Activated CD4-positive, alpha-beta memory T cell treated with anti-CD3 and anti-CD28 coated beads for 36 hours (primary cell): ENCODE results near the gene ZNF444. TPM values are rescaled to one million over a fixed set of nuclear protein-coding genes. Genes with fewer than 3 reads are reported as not detected.
"Not testable (repeated sequence)": the region's sequence is repeated elsewhere in the genome, so short reads cannot be mapped to it uniquely, and the experiment has no call there.

Experiments used
- CTCF ChIA-PET: fragments of 350-600 bp; sonication (Branson Sonifier 250); formaldehyde crosslinking; loops from one replicate; lab custom pipeline; 2021; ENCODE audit warnings: antibody characterized with exemption, inconsistent platforms; lab: Charles Lee
- POLR2A ChIA-PET: fragments of 350-600 bp; sonication (Branson Sonifier 250); formaldehyde crosslinking; loops from one replicate; lab custom pipeline; 2021; ENCODE audit warnings: antibody characterized with exemption; lab: Charles Lee
- DNase-seq: peaks from one replicate; pipeline ENCODE4 v3.0.0-alpha.2; 2020
- H3K27ac Mint-ChIP-seq: one replicate; pipeline ENCODE4 v1.8.0; 2021; ENCODE audit warnings: mixed read lengths
- H3K27me3 Mint-ChIP-seq: one replicate; pipeline ENCODE4 v1.8.0; 2021; ENCODE audit warnings: mixed read lengths
- H3K36me3 Mint-ChIP-seq: one replicate; pipeline ENCODE4 v1.8.0; 2021; ENCODE audit warnings: mixed read lengths
- H3K4me1 Mint-ChIP-seq: one replicate; pipeline ENCODE4 v1.8.0; 2021; ENCODE audit warnings: low read depth, mixed read lengths
- H3K4me3 Mint-ChIP-seq: one replicate; pipeline ENCODE4 v1.8.0; 2021; ENCODE audit warnings: mild to moderate bottlenecking, mixed read lengths
- H3K9me3 Mint-ChIP-seq: one replicate; pipeline ENCODE4 v1.8.0; 2021; ENCODE audit warnings: mixed read lengths
- intact Hi-C: fragments of 100-400 bp; cut with micrococcal nuclease; formaldehyde crosslinking; loops from one replicate; pipeline ENCODE4 v1.15.1; 2023
- total RNA-seq, 2 experiments: library from RNA; stranded (reverse); gene quantifications; one replicate each; pipeline ENCODE4 v1.2.3, GENCODE V29; 2021

The ZNF444 gene
- total RNA-seq, 2 experiments from 2014 or later = 23.1 to 26.1 TPM

- no peak overlapping the region for H3K4me3 Mint-ChIP-seq
Observed at GRCh38 chr19:56142897-56143434, 1.9 kb downstream of the ZNF444 start.

DNA sequence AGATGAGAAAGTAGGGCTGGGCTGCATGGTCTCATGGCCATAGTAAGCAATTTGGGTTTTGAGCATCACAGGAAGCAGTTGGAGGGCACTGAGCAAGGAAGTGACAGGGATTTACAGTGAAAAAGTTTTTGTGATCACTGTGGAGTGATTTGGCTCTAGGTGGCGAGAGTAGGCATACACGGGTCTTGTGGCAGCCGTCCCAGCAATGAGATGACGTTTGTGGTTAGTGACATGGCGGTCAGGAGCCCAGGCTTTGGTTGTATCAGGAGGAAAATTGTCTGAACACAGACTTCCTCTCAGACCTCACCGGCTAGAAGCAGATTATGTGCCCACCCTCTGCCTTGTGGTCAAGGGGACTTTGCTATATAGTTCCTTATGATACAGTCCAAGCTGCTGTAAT is 3.3 kb downstream of the ZNF444 start:
- intact Hi-C loops = loop anchor here (5.0 kb wide), 2 partner anchors 37 to 248 kb away; partner anchors contain the start of gene ZNF582
- CTCF ChIA-PET = no interaction called here
- Mint-ChIP-seq H3K36me3 (peaks cover 9% of the 10 kb centered on the region), H3K4me3 (no peak overlapping the region), H3K9me3 (no peaks in the 10 kb centered on the region), H3K27ac (no peak overlapping the region), H3K27me3 (no peaks in the 10 kb centered on the region), H3K4me1 (peaks cover 31% of the 10 kb centered on the region)
- POLR2A ChIA-PET = interaction anchor here (1.0 kb wide), 1 partner anchor 24 kb away, joined by 4 read pairs; the partner anchor contains the start of gene ZNF787
- no peak for DNase-seq

More at GRCh38 chr19:56142897-56143434, 1.9 kb downstream of the ZNF444 start:
- no peak for DNase-seq
- Mint-ChIP-seq H3K36me3 (peaks cover 1% of the 10 kb centered on the region), H3K27me3 (no peaks in the 10 kb centered on the region), H3K4me1 (peaks cover 31% of the 10 kb centered on the region), H3K9me3 (no peaks in the 10 kb centered on the region), H3K27ac (no peak overlapping the region)
- intact Hi-C loops = loop anchor here (5.0 kb wide), 2 partner anchors 36 to 249 kb away; partner anchors contain the start of gene ZNF582
- POLR2A ChIA-PET = no interaction called here
- CTCF ChIA-PET = no interaction called here

GRCh38 chr19:56144831-56145230 is 3.7 kb downstream of the ZNF444 start:
- CTCF ChIA-PET = no interaction called here
- H3K9me3 Mint-ChIP-seq = no peaks in the 10 kb centered on the region
- no peak overlapping the region for H3K27ac Mint-ChIP-seq
- H3K36me3 Mint-ChIP-seq = peaks cover 11% of the 10 kb centered on the region
- DNase-seq = no peak
- POLR2A ChIA-PET = interaction anchor here (1.0 kb wide), 1 partner anchor 24 kb away, joined by 4 read pairs; the partner anchor contains the start of gene ZNF787
- H3K4me1 Mint-ChIP-seq = peaks cover 30% of the 10 kb centered on the region
- H3K27me3 Mint-ChIP-seq = no peaks in the 10 kb centered on the region
- no peak overlapping the region for H3K4me3 Mint-ChIP-seq
- intact Hi-C loops = loop anchor here (5.0 kb wide), 2 partner anchors 38 to 247 kb away; partner anchors contain the start of gene ZNF582

GRCh38 chr19:56145698-56146097 is 4.6 kb downstream of the ZNF444 start:
- intact Hi-C loops = no loop called here
- Mint-ChIP-seq H3K9me3 (no peaks in the 10 kb centered on the region), H3K4me3 (no peak overlapping the region), H3K4me1 (peaks cover 22% of the 10 kb centered on the region), H3K27ac (no peak overlapping the region), H3K36me3 (peaks cover 15% of the 10 kb centered on the region), H3K27me3 (no peaks in the 10 kb centered on the region)
- ChIA-PET CTCF (no interaction called here), POLR2A (no interaction called here)
- no peak for DNase-seq

DNA sequence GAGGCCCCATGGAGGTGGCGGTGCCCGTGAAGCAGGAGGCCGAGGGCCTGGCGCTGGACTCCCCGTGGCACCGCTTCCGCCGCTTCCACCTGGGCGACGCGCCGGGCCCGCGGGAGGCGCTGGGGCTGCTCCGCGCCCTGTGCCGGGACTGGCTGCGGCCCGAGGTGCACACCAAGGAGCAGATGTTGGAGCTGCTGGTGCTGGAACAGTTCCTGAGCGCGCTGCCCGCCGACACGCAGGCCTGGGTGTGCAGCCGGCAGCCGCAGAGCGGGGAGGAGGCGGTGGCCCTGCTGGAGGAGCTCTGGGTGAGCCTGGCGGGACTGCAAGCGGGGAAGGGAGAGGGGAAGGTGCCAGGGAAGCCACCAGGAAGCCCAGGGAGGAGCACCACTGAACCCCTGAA is 5.8 kb downstream of the ZNF444 start:
- no peaks in the 10 kb centered on the region for H3K9me3 Mint-ChIP-seq
- CTCF ChIA-PET = no interaction called here
- no peak overlapping the region for H3K4me3 Mint-ChIP-seq
- POLR2A ChIA-PET = no interaction called here
- H3K4me1 Mint-ChIP-seq = peaks cover 20% of the 10 kb centered on the region
- H3K27ac Mint-ChIP-seq = no peak overlapping the region
- no peak for DNase-seq
- H3K27me3 Mint-ChIP-seq = no peaks in the 10 kb centered on the region
- intact Hi-C loops = no loop called here
- peaks cover 15% of the 10 kb centered on the region for H3K36me3 Mint-ChIP-seq

DNA sequence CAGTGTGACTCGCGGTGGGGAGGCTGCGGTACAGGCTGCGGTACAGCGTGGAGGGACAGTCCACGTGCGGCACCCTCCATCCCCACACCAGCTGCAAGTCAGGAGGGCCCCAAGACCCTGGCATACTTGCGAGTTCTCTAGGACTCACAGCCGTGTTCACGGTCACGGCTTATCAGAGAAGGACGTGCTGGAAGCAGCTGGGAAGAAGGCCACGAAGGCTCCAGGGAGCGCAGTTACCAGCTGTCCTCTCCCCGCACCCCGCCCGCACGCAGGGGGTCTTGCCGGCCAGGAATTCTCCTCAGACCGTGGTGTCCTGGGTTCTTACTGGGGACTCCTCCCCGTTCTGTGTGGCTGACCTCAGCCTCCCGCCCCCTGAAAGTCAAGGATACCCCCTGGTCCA is 6.2 kb downstream of the ZNF444 start:
- no peak for DNase-seq
- ChIA-PET CTCF (no interaction called here), POLR2A (no interaction called here)
- H3K4me3 Mint-ChIP-seq = no peak overlapping the region
- H3K9me3 Mint-ChIP-seq = no peaks in the 10 kb centered on the region
- peaks cover 16% of the 10 kb centered on the region for H3K4me1 Mint-ChIP-seq
- H3K36me3 Mint-ChIP-seq = peaks cover 15% of the 10 kb centered on the region
- no peaks in the 10 kb centered on the region for H3K27me3 Mint-ChIP-seq
- intact Hi-C loops = no loop called here
- H3K27ac Mint-ChIP-seq = no peak overlapping the region

DNA sequence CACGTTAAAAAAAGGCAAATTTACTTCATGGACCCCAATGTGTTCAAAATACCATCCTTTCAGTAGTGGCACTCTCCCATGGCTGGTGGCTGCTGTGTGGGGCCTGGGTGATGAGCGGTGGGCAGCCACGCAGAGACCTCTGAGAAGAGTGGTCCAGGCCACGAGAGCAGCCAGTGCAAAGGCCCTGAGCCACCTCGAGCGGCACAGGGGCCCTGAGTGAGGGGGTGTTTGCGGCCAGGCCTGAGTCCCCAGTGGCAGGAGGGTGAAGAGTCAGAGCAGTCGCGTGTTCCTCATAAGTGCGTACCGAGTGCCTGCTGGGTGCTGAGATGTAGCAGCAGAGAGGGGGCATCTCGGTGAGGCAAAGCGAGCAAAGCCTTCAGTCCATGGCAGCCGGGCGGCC is 7.0 kb downstream of the ZNF444 start:
- Mint-ChIP-seq H3K4me3 (no peak overlapping the region), H3K9me3 (no peaks in the 10 kb centered on the region), H3K27ac (no peak overlapping the region), H3K36me3 (peaks cover 15% of the 10 kb centered on the region), H3K27me3 (no peaks in the 10 kb centered on the region), H3K4me1 (peaks cover 11% of the 10 kb centered on the region)
- POLR2A ChIA-PET = no interaction called here
- intact Hi-C loops = no loop called here
- CTCF ChIA-PET = no interaction called here
- DNase-seq = no peak

GRCh38 chr19:56148955-56149655 is 8.0 kb downstream of the ZNF444 start:
- H3K4me3 Mint-ChIP-seq, CTCF ChIA-PET, POLR2A ChIA-PET, H3K27ac Mint-ChIP-seq, H3K4me1 Mint-ChIP-seq, H3K27me3 Mint-ChIP-seq, DNase-seq, intact Hi-C loops, H3K9me3 Mint-ChIP-seq: not testable (repeated sequence)
- H3K36me3 Mint-ChIP-seq = peaks cover 18% of the 10 kb centered on the region

DNA sequence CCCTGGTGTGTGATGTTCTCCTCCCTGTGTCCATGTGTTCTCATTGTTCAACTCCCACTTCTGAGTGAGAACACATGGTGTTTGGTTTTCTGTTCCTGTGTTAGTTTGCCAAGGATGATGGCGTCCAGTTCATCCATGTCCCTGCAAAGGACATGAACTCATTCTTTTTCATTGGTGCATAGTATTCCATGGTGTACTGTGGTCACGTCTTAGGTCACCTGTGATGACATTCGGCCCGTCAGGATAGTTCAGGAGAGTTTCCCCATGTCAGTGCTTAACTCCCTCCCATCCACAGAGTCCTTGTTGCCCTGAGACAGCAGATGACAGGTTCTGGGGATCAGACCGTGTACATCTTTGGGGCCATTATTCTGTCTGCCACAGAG is 8.6 kb downstream of the ZNF444 start:
- H3K9me3 Mint-ChIP-seq = no peaks in the 10 kb centered on the region
- intact Hi-C loops = no loop called here
- H3K4me3 Mint-ChIP-seq = no peak overlapping the region
- ChIA-PET POLR2A (no interaction called here), CTCF (no interaction called here)
- H3K27ac Mint-ChIP-seq = no peak overlapping the region
- H3K4me1 Mint-ChIP-seq = peaks cover 2% of the 10 kb centered on the region
- H3K36me3 Mint-ChIP-seq = peaks cover 18% of the 10 kb centered on the region
- DNase-seq = no peak
- no peaks in the 10 kb centered on the region for H3K27me3 Mint-ChIP-seq

DNA sequence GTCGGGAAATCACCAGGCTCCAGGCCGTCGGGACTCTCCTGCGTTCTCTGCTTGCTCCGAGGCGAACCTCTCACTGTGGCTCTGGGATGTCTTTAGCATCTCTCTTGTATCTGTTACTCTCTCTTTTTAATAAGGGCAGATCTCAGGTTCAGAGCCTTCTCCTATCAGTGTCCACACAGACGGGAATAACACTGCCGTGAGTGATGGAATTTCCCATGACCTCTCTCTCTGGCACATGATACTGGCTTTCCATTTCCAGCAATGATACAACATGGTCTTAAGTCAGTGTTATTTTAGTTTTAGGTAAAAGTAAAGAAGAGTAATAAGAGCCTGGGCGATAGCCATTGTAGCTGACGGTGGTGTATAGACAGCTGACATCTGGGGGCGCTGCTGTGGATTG is 9.3 kb downstream of the ZNF444 start:
- Mint-ChIP-seq H3K27ac (no peak overlapping the region), H3K36me3 (peaks cover 18% of the 10 kb centered on the region), H3K27me3 (no peaks in the 10 kb centered on the region), H3K9me3 (no peaks in the 10 kb centered on the region), H3K4me3 (no peak overlapping the region), H3K4me1 (peaks cover 2% of the 10 kb centered on the region)
- CTCF ChIA-PET = interaction anchor here (0.7 kb wide), 1 partner anchor 120 kb away, joined by 4 read pairs; no protein-coding TSS in a partner anchor
- POLR2A ChIA-PET = no interaction called here
- no peak for DNase-seq
- intact Hi-C loops = no loop called here

- H3K9me3 Mint-ChIP-seq = no peaks in the 10 kb centered on the region
- POLR2A ChIA-PET = no interaction called here
- H3K27ac Mint-ChIP-seq = no peak overlapping the region
- H3K36me3 Mint-ChIP-seq = peaks cover 19% of the 10 kb centered on the region
- intact Hi-C loops = no loop called here
- CTCF ChIA-PET = no interaction called here
- no peak for DNase-seq
- H3K4me3 Mint-ChIP-seq = no peak overlapping the region
- H3K4me1 Mint-ChIP-seq = peaks cover 2% of the 10 kb centered on the region
- H3K27me3 Mint-ChIP-seq = no peaks in the 10 kb centered on the region
Observed at GRCh38 chr19:56152644-56153043, 11.6 kb downstream of the ZNF444 start.

GRCh38 chr19:56153507-56153906 is 12.4 kb downstream of the ZNF444 start:
- H3K4me3 Mint-ChIP-seq = no peak overlapping the region
- peaks cover 14% of the 10 kb centered on the region for H3K36me3 Mint-ChIP-seq
- no peak for DNase-seq
- no peaks in the 10 kb centered on the region for H3K9me3 Mint-ChIP-seq
- peaks cover 2% of the 10 kb centered on the region for H3K4me1 Mint-ChIP-seq
- H3K27ac Mint-ChIP-seq = no peak overlapping the region
- ChIA-PET POLR2A (no interaction called here), CTCF (interaction anchor here (1.0 kb wide), 1 partner anchor 87 kb away, joined by 3 read pairs; no protein-coding TSS in a partner anchor)
- intact Hi-C loops = no loop called here
- no peaks in the 10 kb centered on the region for H3K27me3 Mint-ChIP-seq
